A549 treated with ZK216348 at 1 μM for 4 hours (cell line): ENCODE data around the gene ZNF384. TPM values are rescaled to one million over a fixed set of nuclear protein-coding genes. Genes with fewer than 3 reads are reported as not detected.

ENCODE experiments used
- total RNA-seq: library from RNA; stranded (reverse); fragments of 200-300 nt; extraction: Qiagen RNA extraction; gene quantifications from 5 replicates; pipeline ENCODE4 v1.2.3, GENCODE V29; 2022; ENCODE audit warnings: low read depth

ZNF384 gene
- 49.6 to 66.0 TPM (median 62.9 TPM) in 5 replicates for total RNA-seq

GRCh38 chr12:6688999-6689882, at the start of gene ZNF384:
TSS of gene ZNF384 (minus strand) at chr12:6689375. CDS start at chr12:6679520, 9,855 bp downstream.

GRCh38 chr12:6723607-6724408, 34.6 kb upstream of the ZNF384 start, which contains the start of gene COPS7A:
TSS of gene COPS7A (plus strand) at chr12:6724046. CDS start at chr12:6724657, 611 bp downstream.

GRCh38 chr12:6700646-6701051, 11.5 kb upstream of the ZNF384 start, which contains the start of gene PIANP:
TSS of gene PIANP (minus strand) at chr12:6700815. CDS start at chr12:6698061, 2,754 bp downstream.

GRCh38 chr12:6662906-6663742, 26.1 kb downstream of the ZNF384 start, which contains the start of gene ING4:
TSS of gene ING4 (minus strand) at chr12:6663119. CDS start at chr12:6663101, 18 bp downstream.

GRCh38 chr12:6647083-6647604, 42.0 kb downstream of the ZNF384 start, which contains the start of gene ACRBP:
TSS of gene ACRBP (minus strand) at chr12:6647432. CDS start at chr12:6647366, 66 bp downstream.

GRCh38 chr12:6635856-6636531, 53.2 kb downstream of the ZNF384 start, which contains the start of gene LPAR5:
TSS of gene LPAR5 (minus strand) at chr12:6635959. CDS start at chr12:6621248, 14,711 bp downstream.

Other genes with a start within 250 kb of the ZNF384 start
- not detected in 5 replicates for gene CD27, start 244.4 kb downstream of the ZNF384 start, total RNA-seq
- 2.4 to 3.8 TPM (median 3.7 TPM) in 5 replicates for gene TAPBPL, start 237.3 kb downstream of the ZNF384 start, total RNA-seq
- gene VAMP1, start 218.7 kb downstream of the ZNF384 start, total RNA-seq = 9.0 to 12.6 TPM (median 12.2 TPM) in 5 replicates
- gene MRPL51, start 196.1 kb downstream of the ZNF384 start, total RNA-seq = 267 to 374 TPM (median 329 TPM) in 5 replicates
- 52.1 to 69.4 TPM (median 63.1 TPM) in 5 replicates for gene NCAPD2, start 195.3 kb downstream of the ZNF384 start, total RNA-seq
- 5,971 to 9,033 TPM (median 8,788 TPM) in 5 replicates for gene GAPDH, start 154.9 kb downstream of the ZNF384 start, total RNA-seq
- 1.6 to 2.5 TPM (median 2.2 TPM) in 5 replicates for gene IFFO1, start 133.3 kb downstream of the ZNF384 start, total RNA-seq
- gene NOP2, start 121.1 kb downstream of the ZNF384 start, total RNA-seq = 89.7 to 116 TPM (median 103 TPM) in 5 replicates
- 60.1 to 82.5 TPM (median 69.6 TPM) in 5 replicates for gene CHD4, start 82.0 kb downstream of the ZNF384 start, total RNA-seq
- 0.42 to 1.1 TPM (median 0.76 TPM) in 5 replicates for gene LPAR5, start 53.4 kb downstream of the ZNF384 start, total RNA-seq
- 0.29 to 0.48 TPM (median 0.38 TPM) in 4 of 5 replicates, not detected in the other for gene ACRBP, start 41.9 kb downstream of the ZNF384 start, total RNA-seq
- 11.3 to 18.6 TPM (median 14.4 TPM) in 5 replicates for gene ING4, start 26.3 kb downstream of the ZNF384 start, total RNA-seq
- 0.68 to 1.3 TPM (median 0.97 TPM) in 5 replicates for gene PIANP, start 11.4 kb upstream of the ZNF384 start, total RNA-seq
- 46.4 to 60.7 TPM (median 58.3 TPM) in 5 replicates for gene COPS7A, start 34.7 kb upstream of the ZNF384 start, total RNA-seq
- gene MLF2, start 63.8 kb upstream of the ZNF384 start, total RNA-seq = 221 to 313 TPM (median 302 TPM) in 5 replicates
- 687 to 1,137 TPM (median 1,048 TPM) in 5 replicates for gene PTMS, start 77.0 kb upstream of the ZNF384 start, total RNA-seq
- 0.79 to 2.2 TPM (median 1.6 TPM) in 5 replicates for gene LAG3, start 83.1 kb upstream of the ZNF384 start, total RNA-seq
- gene CD4, start 100.2 kb upstream of the ZNF384 start, total RNA-seq = not detected in 5 replicates
- 0.39 to 0.87 TPM (median 0.56 TPM) in 5 replicates for gene GPR162, start 132.4 kb upstream of the ZNF384 start, total RNA-seq
- 14.2 to 32.8 TPM (median 27.5 TPM) in 5 replicates for gene P3H3, start 139.0 kb upstream of the ZNF384 start, total RNA-seq
- 2.1 to 2.7 TPM (median 2.3 TPM) in 5 replicates for gene GNB3, start 151.6 kb upstream of the ZNF384 start, total RNA-seq
- 68.4 to 85.8 TPM (median 72.7 TPM) in 5 replicates for gene CDCA3, start 161.9 kb upstream of the ZNF384 start, total RNA-seq
- gene USP5, start 162.8 kb upstream of the ZNF384 start, total RNA-seq = 76.4 to 97.4 TPM (median 80.0 TPM) in 5 replicates
- gene TPI1, start 178.2 kb upstream of the ZNF384 start, total RNA-seq = 1,281 to 1,662 TPM (median 1,628 TPM) in 5 replicates
- 19.2 to 36.2 TPM (median 30.5 TPM) in 5 replicates for gene SPSB2, start 183.9 kb upstream of the ZNF384 start, total RNA-seq
- gene LRRC23, start 215.4 kb upstream of the ZNF384 start, total RNA-seq = 15.7 to 21.7 TPM (median 17.3 TPM) in 5 replicates
- gene ENO2, start 225.2 kb upstream of the ZNF384 start, total RNA-seq = 32.7 to 43.8 TPM (median 41.2 TPM) in 5 replicates
- gene ATN1, start 238.6 kb upstream of the ZNF384 start, total RNA-seq = 36.6 to 87.8 TPM (median 83.1 TPM) in 5 replicates